Ascending aorta (tissue), 2 donors: ENCODE results near the gene INPP5A. TPM values are rescaled to one million over a fixed set of nuclear protein-coding genes. Genes with fewer than 3 reads are reported as not detected.

Experiments
- DNase-seq, 2 donors: peaks; one replicate each; pipeline ENCODE4 v3.0.0-alpha.2; 2019; ENCODE audit warnings: low spot score in 2 of 2
- H3K27ac ChIP-seq, 2 donors: fragments of 200-600 bp; sonication (generic); one replicate each; pipeline ENCODE4 v1.5.1; 2016 to 2017; ENCODE audit warnings: mild to moderate bottlenecking in 1 of 2
- H3K27me3 ChIP-seq: fragments of 200-600 bp; sonication (generic); one replicate; pipeline ENCODE4 v1.5.1; 2017
- H3K36me3 ChIP-seq, 2 donors: fragments of 200-600 bp; sonication (generic); one replicate each; pipeline ENCODE4 v1.5.1; 2016
- H3K4me1 ChIP-seq, 2 donors: fragments of 200-600 bp; sonication (generic); one replicate each; pipeline ENCODE4 v1.5.1; 2016 to 2017; ENCODE audit warnings: mild to moderate bottlenecking in 1 of 2
- H3K4me3 ChIP-seq, 2 donors: fragments of 200-600 bp; sonication (generic); one replicate each; pipeline ENCODE4 v1.5.1; 2016 to 2017; ENCODE audit warnings: mild to moderate bottlenecking in 1 of 2
- H3K9me3 ChIP-seq, 2 donors: fragments of 200-600 bp; sonication (generic); one replicate each; pipeline ENCODE4 v1.5.1; 2016
- intact Hi-C: fragments of 100-400 bp; cut with DNase I; formaldehyde crosslinking; loops from one replicate; pipeline ENCODE4 v1.15.1; 2023
- total RNA-seq: library from RNA; depleted of rRNA; stranded (reverse); fragments of >200 nt; gene quantifications from one replicate; pipeline ENCODE4 v1.1.0, GENCODE V29; 2016
- TF ChIP-seq, protein P1 (sequence below), 3 experiments: fragments of 200-600 bp in 2 of 3; fragments of 450-650 bp in 1 of 3; sonication (generic) in 2 of 3; IDR thresholded peaks; one replicate each; pipeline ENCODE4 v1.5.1; 2016 to 2019; ENCODE audit warnings: antibody characterized with exemption in 3 of 3, mild to moderate bottlenecking in 1 of 3, moderate library complexity in 1 of 3

INPP5A gene
- total RNA-seq, 1 donor from 2014 or later, result 81.2 TPM

DNA sequence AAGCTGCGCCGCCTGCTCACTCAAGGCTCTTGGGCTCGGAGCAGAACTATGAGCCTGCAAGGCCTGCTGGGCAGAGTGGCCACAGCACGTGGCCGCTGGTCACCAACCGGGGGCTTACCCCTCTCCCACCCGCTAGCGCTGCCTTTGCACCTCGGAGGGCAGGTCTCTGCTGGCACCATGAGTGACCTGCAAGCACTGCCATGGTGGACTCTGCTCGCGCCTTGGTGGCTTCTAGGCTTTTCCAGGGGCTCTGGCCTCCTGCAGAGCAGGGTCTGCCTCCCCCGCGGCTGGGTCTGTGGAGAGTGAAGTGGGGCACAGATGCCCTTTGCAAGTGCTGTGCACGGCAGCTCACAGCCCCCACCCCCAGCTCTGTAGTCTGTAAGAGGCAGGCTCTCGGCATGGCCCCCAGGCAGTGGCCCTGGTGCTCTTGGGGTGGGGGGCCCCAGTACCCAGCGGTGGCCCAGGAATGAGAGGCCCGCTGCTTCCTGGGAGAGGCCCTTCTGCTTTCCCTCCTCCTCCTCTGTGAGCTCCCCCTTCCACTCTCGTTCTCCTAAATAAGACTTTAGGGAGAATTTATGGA is 119.6 kb downstream of the INPP5A start:
- DNase-seq, result no peak

GRCh38 chr10:132657748-132658147 is 120.2 kb downstream of the INPP5A start:
- Histone ChIP-seq H3K27me3 (no peaks in the 10 kb centered on the region), H3K36me3 (peaks cover 26 to 46% of the 10 kb centered on the region in 2 donors), H3K9me3 (no peaks in the 10 kb centered on the region), H3K4me1 (no peaks in the 10 kb centered on the region), H3K27ac (no peak overlapping the region), H3K4me3 (no peak overlapping the region)
- no peak for DNase-seq
- TF ChIP-seq, protein P1, sequence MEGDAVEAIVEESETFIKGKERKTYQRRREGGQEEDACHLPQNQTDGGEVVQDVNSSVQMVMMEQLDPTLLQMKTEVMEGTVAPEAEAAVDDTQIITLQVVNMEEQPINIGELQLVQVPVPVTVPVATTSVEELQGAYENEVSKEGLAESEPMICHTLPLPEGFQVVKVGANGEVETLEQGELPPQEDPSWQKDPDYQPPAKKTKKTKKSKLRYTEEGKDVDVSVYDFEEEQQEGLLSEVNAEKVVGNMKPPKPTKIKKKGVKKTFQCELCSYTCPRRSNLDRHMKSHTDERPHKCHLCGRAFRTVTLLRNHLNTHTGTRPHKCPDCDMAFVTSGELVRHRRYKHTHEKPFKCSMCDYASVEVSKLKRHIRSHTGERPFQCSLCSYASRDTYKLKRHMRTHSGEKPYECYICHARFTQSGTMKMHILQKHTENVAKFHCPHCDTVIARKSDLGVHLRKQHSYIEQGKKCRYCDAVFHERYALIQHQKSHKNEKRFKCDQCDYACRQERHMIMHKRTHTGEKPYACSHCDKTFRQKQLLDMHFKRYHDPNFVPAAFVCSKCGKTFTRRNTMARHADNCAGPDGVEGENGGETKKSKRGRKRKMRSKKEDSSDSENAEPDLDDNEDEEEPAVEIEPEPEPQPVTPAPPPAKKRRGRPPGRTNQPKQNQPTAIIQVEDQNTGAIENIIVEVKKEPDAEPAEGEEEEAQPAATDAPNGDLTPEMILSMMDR (IDR thresholded peaks at IDR 0.05), result no peak
- intact Hi-C loops, result no loop called here

More for the DNA sequence above, 119.6 kb downstream of the INPP5A start:
- intact Hi-C loops, result no loop called here
- H3K36me3 ChIP-seq, result peaks cover 31 to 51% of the 10 kb centered on the region in 2 donors
- no peaks in the 10 kb centered on the region for H3K9me3 ChIP-seq
- TF ChIP-seq, protein P1 (IDR thresholded peaks at IDR 0.05), result no peak
- H3K4me3 ChIP-seq, result no peak overlapping the region
- H3K27ac ChIP-seq, result no peak overlapping the region
- H3K4me1 ChIP-seq, result no peaks in the 10 kb centered on the region
- H3K27me3 ChIP-seq, result no peaks in the 10 kb centered on the region

- Histone ChIP-seq H3K27ac (no peak overlapping the region), H3K36me3 (peaks cover 22 to 39% of the 10 kb centered on the region in 2 donors), H3K27me3 (no peaks in the 10 kb centered on the region), H3K4me1 (no peaks in the 10 kb centered on the region), H3K4me3 (no peak overlapping the region), H3K9me3 (no peaks in the 10 kb centered on the region)
- DNase-seq, result no peak
- intact Hi-C loops, result no loop called here
- TF ChIP-seq, protein P1 (IDR thresholded peaks at IDR 0.05), result no peak
Observed at GRCh38 chr10:132658546-132659205, 121.1 kb downstream of the INPP5A start.

DNA sequence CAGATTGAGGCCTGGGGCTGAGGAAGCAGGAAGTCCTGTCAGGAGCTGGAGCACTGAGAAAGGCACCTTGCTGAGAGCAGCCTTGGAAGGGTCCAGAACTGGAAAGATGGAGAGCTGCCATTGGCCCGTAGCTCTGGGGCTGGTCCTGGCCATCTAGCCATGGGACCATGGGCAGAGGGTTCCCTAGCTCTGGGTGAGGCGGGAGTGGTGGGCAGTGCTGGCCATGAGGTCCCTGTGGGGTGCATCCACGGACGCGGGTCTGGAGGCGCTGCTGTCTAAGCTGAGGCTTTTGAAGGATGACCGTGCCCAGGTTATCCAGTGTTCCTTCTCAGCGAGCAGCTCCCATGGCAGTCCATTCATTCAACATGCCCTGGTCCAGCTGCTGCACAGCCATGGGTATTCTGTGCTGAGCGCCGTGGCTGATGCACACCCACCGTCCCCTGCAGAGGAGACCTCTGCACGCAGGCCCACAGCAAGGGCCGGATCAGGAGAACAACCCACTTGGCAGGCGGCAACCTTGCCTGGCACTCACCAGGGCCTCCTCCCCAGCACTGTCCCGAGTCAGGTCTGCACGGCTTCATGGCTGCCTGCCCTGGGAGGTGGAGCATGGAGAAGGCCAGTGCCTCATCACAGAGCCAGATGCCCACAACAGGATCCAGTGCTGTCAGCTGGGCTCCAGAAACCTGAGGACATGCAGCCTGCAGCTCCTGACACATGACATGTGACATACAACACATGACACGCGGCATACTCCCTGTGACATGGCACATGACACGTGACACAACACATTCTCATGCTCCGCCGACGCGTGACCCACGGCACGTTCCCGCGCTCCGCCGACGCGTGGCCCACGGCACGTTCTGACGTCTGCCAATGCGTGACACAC is 121.9 kb downstream of the INPP5A start:
- H3K4me1 ChIP-seq, result no peaks in the 10 kb centered on the region
- no peak overlapping the region for H3K27ac ChIP-seq
- DNase-seq, result no peak
- no peaks in the 10 kb centered on the region for H3K27me3 ChIP-seq
- intact Hi-C loops, result no loop called here
- peaks cover 18 to 36% of the 10 kb centered on the region in 2 donors for H3K36me3 ChIP-seq
- TF ChIP-seq, protein P1 (IDR thresholded peaks at IDR 0.05), result no peak
- H3K4me3 ChIP-seq, result no peak overlapping the region
- H3K9me3 ChIP-seq, result no peaks in the 10 kb centered on the region

- DNase-seq, result no peak
- Histone ChIP-seq H3K9me3 (no peaks in the 10 kb centered on the region), H3K36me3 (peaks cover 18 to 32% of the 10 kb centered on the region in 2 donors), H3K27me3 (no peaks in the 10 kb centered on the region), H3K4me1 (no peaks in the 10 kb centered on the region), H3K27ac (no peak overlapping the region), H3K4me3 (no peak overlapping the region)
- intact Hi-C loops, result no loop called here
- TF ChIP-seq, protein P1 (IDR thresholded peaks at IDR 0.05), result no peak
Observed at GRCh38 chr10:132660385-132660784, 122.8 kb downstream of the INPP5A start.
